Osteoblast (primary cell): Measurements from ENCODE around the gene PDGFRA. TPM values are rescaled to one million over a fixed set of nuclear protein-coding genes. Genes with fewer than 3 reads are reported as not detected.

Source experiments
- DNase-seq: peaks from one replicate; pipeline ENCODE4 v3.0.0; 2011; ENCODE audit warnings: low spot score, mixed read lengths; ENCODE audit not compliant: insufficient read length; ENCODE audit errors: missing footprints
- H2AFZ ChIP-seq: 2 replicates; pipeline ENCODE4 v1.6.0; 2011; ENCODE audit warnings: mild to moderate bottlenecking, low read length
- H3K27ac ChIP-seq: 2 replicates; pipeline ENCODE4 v1.5.1; 2011; ENCODE audit warnings: mild to moderate bottlenecking, low read depth, low read length, moderate library complexity
- H3K27me3 ChIP-seq: 2 replicates; pipeline ENCODE4 v1.6.0; 2012; ENCODE audit warnings: mild to moderate bottlenecking, control low read depth, inconsistent platforms, low read length, moderate library complexity; ENCODE audit not compliant: insufficient read depth
- H3K36me3 ChIP-seq: 2 replicates; pipeline ENCODE4 v1.5.1; 2011; ENCODE audit warnings: mild to moderate bottlenecking, low read length, control low read depth, moderate library complexity; ENCODE audit not compliant: insufficient read depth
- H3K4me1 ChIP-seq: 2 replicates; pipeline ENCODE4 v1.5.1; 2011; ENCODE audit warnings: mild to moderate bottlenecking, low read length, control low read depth, moderate library complexity; ENCODE audit not compliant: insufficient read depth
- H3K4me2 ChIP-seq: 2 replicates; pipeline ENCODE4 v1.6.0; 2011; ENCODE audit warnings: mild to moderate bottlenecking, low read length; ENCODE audit not compliant: insufficient read depth
- H3K4me3 ChIP-seq: fragments of 200-600 bp; sonication (generic); 3 replicates; pipeline ENCODE4 v1.5.1; 2012; ENCODE audit warnings: mild to moderate bottlenecking, low read length, inconsistent platforms; ENCODE audit not compliant: insufficient read depth
- H3K79me2 ChIP-seq: 2 replicates; pipeline ENCODE4 v1.6.0; 2012; ENCODE audit warnings: mild to moderate bottlenecking, low read length, control low read depth, inconsistent platforms; ENCODE audit not compliant: insufficient read depth
- H3K9me3 ChIP-seq: 2 replicates; pipeline ENCODE4 v1.5.1; 2011; ENCODE audit warnings: low read depth, low read length, control low read depth
- H4K20me1 ChIP-seq: 2 replicates; pipeline ENCODE4 v1.6.0; 2012; ENCODE audit warnings: mild to moderate bottlenecking, low read length, control low read depth; ENCODE audit not compliant: insufficient read depth
- CTCF ChIP-seq: IDR thresholded peaks from 2 replicates; pipeline ENCODE4 v1.5.1; 2011; ENCODE audit warnings: mild to moderate bottlenecking, low read depth, low read length, moderate library complexity; ENCODE audit errors: extremely low read depth
- total RNA-seq: library from RNA; depleted of rRNA; stranded (reverse); fragments of >200 nt; gene quantifications from 2 replicates; pipeline ENCODE4 v1.2.3, GENCODE V29; 2012

PDGFRA gene
- total RNA-seq, 1 donor: 316 TPM

GRCh38 chr4:54276641-54277430, 47.7 kb downstream of the PDGFRA start:
- no peaks in the 10 kb centered on the region for H3K27me3 ChIP-seq
- H4K20me1 ChIP-seq: peaks cover 12% of the 10 kb centered on the region
- no peak overlapping the region for H2AFZ ChIP-seq
- H3K27ac ChIP-seq: peak overlapping the region; percentile 54
- H3K4me2 ChIP-seq: peak overlapping the region; percentile 11
- peak; percentile 85 for DNase-seq
- peaks cover 87% of the 10 kb centered on the region for H3K36me3 ChIP-seq
- no peaks in the 10 kb centered on the region for H3K9me3 ChIP-seq
- no peak for TF ChIP-seq CTCF
- peaks cover 18% of the 10 kb centered on the region for H3K79me2 ChIP-seq
- H3K4me1 ChIP-seq: peaks cover 67% of the 10 kb centered on the region
- H3K4me3 ChIP-seq: no peak overlapping the region

- Histone ChIP-seq H3K4me3 (no peak overlapping the region), H3K4me1 (peaks cover 70% of the 10 kb centered on the region), H2AFZ (no peak overlapping the region), H3K27me3 (no peaks in the 10 kb centered on the region), H3K79me2 (peaks cover 16% of the 10 kb centered on the region), H4K20me1 (peaks cover 8% of the 10 kb centered on the region), H3K9me3 (no peaks in the 10 kb centered on the region), H3K27ac (peak overlapping the region; percentile 54), H3K4me2 (no peak overlapping the region), H3K36me3 (peaks cover 87% of the 10 kb centered on the region)
- peak; percentile 90 for DNase-seq
- TF ChIP-seq CTCF: no peak
These were observed 48.6 kb downstream of the PDGFRA start for GRCh38 chr4:54277691-54278090.

- no peak overlapping the region for H2AFZ ChIP-seq
- H3K4me1 ChIP-seq: peaks cover 70% of the 10 kb centered on the region
- TF ChIP-seq CTCF: no peak
- no peak overlapping the region for H3K4me2 ChIP-seq
- H3K4me3 ChIP-seq: no peak overlapping the region
- H3K79me2 ChIP-seq: peaks cover 18% of the 10 kb centered on the region
- DNase-seq: no peak
- peaks cover 87% of the 10 kb centered on the region for H3K36me3 ChIP-seq
- peaks cover 8% of the 10 kb centered on the region for H4K20me1 ChIP-seq
- no peaks in the 10 kb centered on the region for H3K27me3 ChIP-seq
- no peaks in the 10 kb centered on the region for H3K9me3 ChIP-seq
- H3K27ac ChIP-seq: peak overlapping the region; percentile 54
These were observed 49.1 kb downstream of the PDGFRA start for GRCh38 chr4:54278216-54278615.

GRCh38 chr4:54281054-54281766, 52.1 kb downstream of the PDGFRA start:
- H2AFZ ChIP-seq: no peak overlapping the region
- H3K4me2 ChIP-seq: peak overlapping the region; percentile 25
- DNase-seq: peak; percentile 79
- TF ChIP-seq CTCF: no peak
- H3K79me2 ChIP-seq: peaks cover 20% of the 10 kb centered on the region
- peaks cover 48% of the 10 kb centered on the region for H3K4me1 ChIP-seq
- peak overlapping the region; percentile 91 for H3K27ac ChIP-seq
- H3K36me3 ChIP-seq: peaks cover 86% of the 10 kb centered on the region
- H4K20me1 ChIP-seq: peaks cover 10% of the 10 kb centered on the region
- no peak overlapping the region for H3K4me3 ChIP-seq
- no peaks in the 10 kb centered on the region for H3K27me3 ChIP-seq
- no peaks in the 10 kb centered on the region for H3K9me3 ChIP-seq
